Osteocyte (in vitro differentiated cells): Measurements from ENCODE around the gene CPA4. TPM values are rescaled to one million over a fixed set of nuclear protein-coding genes. Genes with fewer than 3 reads are reported as not detected.

Source experiments
- DNase-seq: peaks from one replicate; pipeline ENCODE4 v3.0.0; 2021; ENCODE audit warnings: mixed read lengths; ENCODE audit not compliant: unreplicated experiment; ENCODE audit errors: extremely low spot score
- H3K27ac Mint-ChIP-seq: one replicate; pipeline ENCODE4 v1.8.0; 2021; ENCODE audit warnings: mild to moderate bottlenecking, mixed read lengths; ENCODE audit not compliant: unreplicated experiment
- H3K27me3 Mint-ChIP-seq: one replicate; pipeline ENCODE4 v1.8.0; 2021; ENCODE audit warnings: mixed read lengths; ENCODE audit not compliant: unreplicated experiment
- H3K36me3 Mint-ChIP-seq: one replicate; pipeline ENCODE4 v1.8.0; 2021; ENCODE audit warnings: mixed read lengths; ENCODE audit not compliant: unreplicated experiment
- H3K4me1 Mint-ChIP-seq: one replicate; pipeline ENCODE4 v1.8.0; 2021; ENCODE audit warnings: mixed read lengths; ENCODE audit not compliant: unreplicated experiment
- H3K4me3 Mint-ChIP-seq: one replicate; pipeline ENCODE4 v1.8.0; 2021; ENCODE audit warnings: mild to moderate bottlenecking, moderate library complexity, mixed read lengths; ENCODE audit not compliant: unreplicated experiment
- H3K9me3 Mint-ChIP-seq: one replicate; pipeline ENCODE4 v1.8.0; 2021; ENCODE audit warnings: mixed read lengths; ENCODE audit not compliant: unreplicated experiment
- CTCF ChIP-seq: fragments of 200-600 bp; sonication (generic); IDR thresholded peaks from 2 replicates; pipeline ENCODE4 v1.5.0; 2021; ENCODE audit warnings: antibody characterized with exemption, mild to moderate bottlenecking, moderate library complexity
- total RNA-seq: library from RNA; stranded (reverse); gene quantifications from 2 replicates; pipeline ENCODE4 v1.2.1, GENCODE V29; 2021

The CPA4 gene
- total RNA-seq, 1 donor from 2014 or later: 23.6 TPM

- peaks cover 17% of the 10 kb centered on the region for H3K4me1 Mint-ChIP-seq
- no peak overlapping the region for H3K4me3 Mint-ChIP-seq
- no peaks in the 10 kb centered on the region for H3K36me3 Mint-ChIP-seq
- no peaks in the 10 kb centered on the region for H3K27me3 Mint-ChIP-seq
- TF ChIP-seq CTCF: no peak
- H3K9me3 Mint-ChIP-seq: peaks cover 6% of the 10 kb centered on the region
- H3K27ac Mint-ChIP-seq: no peak overlapping the region
- no peak for DNase-seq
These were observed 44.5 kb downstream of the CPA4 start for GRCh38 chr7:130337410-130337971.

GRCh38 chr7:130338233-130338632, 45.3 kb downstream of the CPA4 start:
- Mint-ChIP-seq H3K27me3 (no peaks in the 10 kb centered on the region), H3K4me1 (peaks cover 17% of the 10 kb centered on the region), H3K27ac (no peak overlapping the region), H3K4me3 (no peak overlapping the region), H3K9me3 (peaks cover 6% of the 10 kb centered on the region), H3K36me3 (no peaks in the 10 kb centered on the region)
- TF ChIP-seq CTCF: no peak
- DNase-seq: no peak

- Mint-ChIP-seq H3K9me3 (peaks cover 3% of the 10 kb centered on the region), H3K27me3 (no peaks in the 10 kb centered on the region), H3K4me1 (peaks cover 19% of the 10 kb centered on the region), H3K36me3 (no peaks in the 10 kb centered on the region), H3K27ac (no peak overlapping the region), H3K4me3 (no peak overlapping the region)
- no peak for DNase-seq
- TF ChIP-seq CTCF: no peak
These were observed 48.9 kb downstream of the CPA4 start for GRCh38 chr7:130341882-130342281.

- DNase-seq: no peak
- TF ChIP-seq CTCF: no peak
- H3K27ac Mint-ChIP-seq: no peak overlapping the region
- H3K27me3 Mint-ChIP-seq: no peaks in the 10 kb centered on the region
- H3K36me3 Mint-ChIP-seq: no peaks in the 10 kb centered on the region
- H3K4me1 Mint-ChIP-seq: peaks cover 18% of the 10 kb centered on the region
- H3K4me3 Mint-ChIP-seq: no peak overlapping the region
- peaks cover 3% of the 10 kb centered on the region for H3K9me3 Mint-ChIP-seq
These were observed 49.9 kb downstream of the CPA4 start for GRCh38 chr7:130342701-130343380.

GRCh38 chr7:130344271-130344866, 51.4 kb downstream of the CPA4 start, which contains the start of gene CPA5:
Gene CPA5 (plus strand): TSS chr7:130344816. CDS start chr7:130346486, 1,670 bp downstream.
- no peaks in the 10 kb centered on the region for H3K36me3 Mint-ChIP-seq
- peaks cover 18% of the 10 kb centered on the region for H3K4me1 Mint-ChIP-seq
- TF ChIP-seq CTCF: no peak
- peaks cover 3% of the 10 kb centered on the region for H3K9me3 Mint-ChIP-seq
- no peak within 1 kb of the TSS for H3K4me3 Mint-ChIP-seq
- H3K27me3 Mint-ChIP-seq: no peaks in the 10 kb centered on the region
- peak within 1 kb of the TSS; percentile 42 for H3K27ac Mint-ChIP-seq
- DNase-seq: no peak
